Endodermal cell (in vitro differentiated cells): Measurements from ENCODE around the gene CLTB. TPM values are rescaled to one million over a fixed set of nuclear protein-coding genes. Genes with fewer than 3 reads are reported as not detected.

Experiments
- DNase-seq: peaks from one replicate; pipeline ENCODE4 v3.0.0-alpha.2; 2017
- H3K27ac ChIP-seq: 2 replicates; pipeline ENCODE4 v1.5.1; 2013; ENCODE audit warnings: mild to moderate bottlenecking, low read depth, low read length, moderate library complexity
- H3K27me3 ChIP-seq: 2 replicates; pipeline ENCODE4 v1.6.1; 2013; ENCODE audit warnings: mild to moderate bottlenecking, low read length, moderate library complexity; ENCODE audit not compliant: insufficient read depth, control insufficient read depth, poor library complexity, severe bottlenecking
- H3K36me3 ChIP-seq: 2 replicates; pipeline ENCODE4 v1.7.0; 2013; ENCODE audit warnings: mild to moderate bottlenecking, low read length, moderate library complexity; ENCODE audit not compliant: control insufficient read depth, insufficient read depth
- H3K4me1 ChIP-seq: one replicate; pipeline ENCODE4 v1.7.0; 2013; ENCODE audit warnings: low read length; ENCODE audit not compliant: control insufficient read depth, insufficient read depth
- H3K4me3 ChIP-seq: 2 replicates; pipeline ENCODE4 v1.5.1; 2013; ENCODE audit warnings: mild to moderate bottlenecking, low read length, moderate library complexity
- H3K9ac ChIP-seq: 2 replicates; pipeline ENCODE4 v1.6.1; 2013; ENCODE audit warnings: mild to moderate bottlenecking, low read length, moderate library complexity; ENCODE audit not compliant: poor library complexity, severe bottlenecking; ENCODE audit errors: extremely low read depth
- H3K9me3 ChIP-seq: 2 replicates; pipeline ENCODE4 v1.6.1; 2013; ENCODE audit warnings: mild to moderate bottlenecking, low read length, moderate library complexity; ENCODE audit not compliant: control insufficient read depth
- H3K27ac Mint-ChIP-seq: 2 replicates; pipeline ENCODE4 v1.8.0; 2020; ENCODE audit warnings: mixed read lengths
- H3K27me3 Mint-ChIP-seq: 2 replicates; pipeline ENCODE4 v1.8.0; 2021; ENCODE audit warnings: mild to moderate bottlenecking, mixed read lengths; ENCODE audit not compliant: insufficient read depth
- H3K36me3 Mint-ChIP-seq: 2 replicates; pipeline ENCODE4 v1.8.0; 2020; ENCODE audit warnings: low read depth, mixed read lengths
- H3K4me1 Mint-ChIP-seq: 2 replicates; pipeline ENCODE4 v1.8.0; 2020; ENCODE audit warnings: mixed read lengths
- H3K4me3 Mint-ChIP-seq: 2 replicates; pipeline ENCODE4 v1.8.0; 2020; ENCODE audit warnings: mild to moderate bottlenecking, moderate library complexity, mixed read lengths
- H3K9me3 Mint-ChIP-seq: 2 replicates; pipeline ENCODE4 v1.8.0; 2020; ENCODE audit warnings: mild to moderate bottlenecking, mixed read lengths
- WGBS, 2 experiments: methylation state at CpG; one replicate each; pipeline versions ENCODE4 v1.1.5 to v1.1.7; 2013; ENCODE audit warnings: missing lambda C conversion rate in 2 of 2, mixed read lengths in 1 of 2; ENCODE audit not compliant: insufficient coverage in 1 of 2, insufficient read length in 1 of 2; 5-methylcytosine and 5-hydroxymethylcytosine counted together
- total RNA-seq, 2 donors: library from RNA; stranded (reverse); fragmentation: NEBNext Ultra II Directional in 1 of 2; extraction: Animal tissue kit (Norgen Biotek cat#: 25700) in 1 of 2; gene quantifications; 2 replicates in 1 of 2; 3 replicates in 1 of 2; pipeline ENCODE4 v1.2.1, GENCODE V29; 2021
- TF ChIP-seq, protein P1 (sequence below): fragments of 200-600 bp; sonication (generic); conservative IDR thresholded peaks from 2 replicates; pipeline ENCODE4 v1.5.0; 2021; ENCODE audit warnings: antibody characterized with exemption, mild to moderate bottlenecking

The CLTB gene
- total RNA-seq, 2 donors from 2014 or later: 40.9 to 49.7 TPM

DNA sequence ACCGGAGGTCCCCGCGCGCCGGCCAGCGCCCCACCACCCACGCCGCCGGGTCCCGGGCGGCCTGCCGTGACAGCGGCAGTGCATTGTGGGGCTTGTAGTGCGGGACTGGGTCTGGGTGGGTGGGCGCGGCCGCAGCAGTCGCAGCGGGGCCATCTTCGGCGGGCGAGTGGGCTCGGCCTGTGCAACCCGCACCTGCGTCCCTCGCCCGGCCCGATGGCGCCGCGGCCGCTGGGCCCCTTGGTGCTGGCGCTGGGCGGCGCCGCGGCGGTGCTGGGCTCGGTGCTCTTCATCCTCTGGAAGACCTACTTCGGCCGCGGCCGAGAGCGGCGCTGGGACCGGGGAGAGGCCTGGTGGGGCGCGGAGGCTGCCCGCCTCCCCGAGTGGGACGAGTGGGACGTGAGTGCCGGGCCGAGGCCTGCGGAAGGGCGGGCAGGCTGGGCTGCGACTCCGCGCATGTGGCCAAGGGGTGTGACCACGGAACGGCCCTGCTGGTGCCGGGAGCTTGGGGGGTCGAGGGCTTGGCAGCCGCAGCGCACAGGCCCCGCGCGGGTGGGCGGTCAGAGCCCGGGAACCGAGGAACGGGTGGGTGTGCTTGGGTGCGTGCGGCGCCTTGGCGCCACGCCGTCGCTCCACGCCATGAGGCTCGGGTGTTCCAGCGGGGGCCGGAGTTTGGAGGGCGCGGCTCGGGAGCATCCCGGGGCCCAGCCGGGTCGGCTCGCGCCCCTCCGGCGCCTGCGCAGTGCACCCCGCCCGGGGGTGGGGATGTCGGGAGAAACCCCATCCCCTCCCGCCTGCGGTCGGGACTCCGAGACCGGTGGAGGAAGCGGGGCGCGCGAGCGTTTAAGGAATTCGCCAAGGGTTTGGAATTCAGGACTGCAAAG is 50.7 kb downstream of the CLTB start, which contains the start of gene ARL10:
ARL10 (plus strand) TSS at position 137 of the 881 bp plus-strand sequence; CDS start at position 214, 77 bp downstream.
- Histone ChIP-seq H3K27me3 (peaks cover 43% of the 10 kb centered on the region), H3K9ac (peak within 1 kb of the TSS; percentile 8)

DNA sequence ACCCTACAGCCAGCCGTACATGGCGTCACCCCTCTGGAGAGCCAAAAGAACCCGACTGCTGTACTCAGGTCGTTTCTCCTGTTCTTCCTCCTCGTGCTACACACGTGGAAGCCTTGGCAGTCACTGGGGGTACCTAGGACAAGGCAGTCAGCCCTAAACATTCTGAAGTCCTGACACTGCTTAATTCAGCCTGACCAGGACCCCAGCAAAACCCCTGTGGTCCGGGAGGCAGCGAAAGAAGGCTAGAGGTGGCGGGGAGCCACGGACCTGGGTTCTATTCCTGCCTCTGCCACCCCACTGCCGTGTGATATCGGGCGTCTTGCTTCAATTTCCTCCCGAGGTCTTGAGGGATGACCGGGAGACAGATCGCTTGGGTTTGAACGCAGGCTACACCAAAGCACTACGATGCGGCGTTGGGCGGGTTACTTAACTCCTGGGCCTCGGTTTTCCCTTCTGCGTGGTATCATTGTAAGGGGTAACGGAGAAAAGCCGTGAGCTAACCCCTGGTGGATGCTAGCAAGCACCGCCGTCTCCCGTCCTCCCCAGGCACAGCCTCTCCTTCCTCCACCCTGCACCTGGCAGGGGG is 51.5 kb downstream of the CLTB start:
- Histone ChIP-seq H3K4me1 (peaks cover 2% of the 10 kb centered on the region), H3K36me3 (peaks cover 1% of the 10 kb centered on the region), H3K9ac (no peak overlapping the region), H3K4me3 (peak overlapping the region; percentile 83), H3K27ac (no peak overlapping the region), H3K27me3 (peaks cover 43% of the 10 kb centered on the region), H3K9me3 (no peaks in the 10 kb centered on the region)
- Mint-ChIP-seq H3K27me3 (peaks cover 57% of the 10 kb centered on the region), H3K36me3 (peaks cover 13% of the 10 kb centered on the region), H3K27ac (no peak overlapping the region), H3K4me1 (peaks cover 4% of the 10 kb centered on the region), H3K9me3 (no peaks in the 10 kb centered on the region), H3K4me3 (peak overlapping the region; percentile 53)
- 48 to 70% methylated on average over 14 to 27 of the region's 28 CpGs for WGBS, 2 experiments
- no peak for DNase-seq
- TF ChIP-seq, protein P1, sequence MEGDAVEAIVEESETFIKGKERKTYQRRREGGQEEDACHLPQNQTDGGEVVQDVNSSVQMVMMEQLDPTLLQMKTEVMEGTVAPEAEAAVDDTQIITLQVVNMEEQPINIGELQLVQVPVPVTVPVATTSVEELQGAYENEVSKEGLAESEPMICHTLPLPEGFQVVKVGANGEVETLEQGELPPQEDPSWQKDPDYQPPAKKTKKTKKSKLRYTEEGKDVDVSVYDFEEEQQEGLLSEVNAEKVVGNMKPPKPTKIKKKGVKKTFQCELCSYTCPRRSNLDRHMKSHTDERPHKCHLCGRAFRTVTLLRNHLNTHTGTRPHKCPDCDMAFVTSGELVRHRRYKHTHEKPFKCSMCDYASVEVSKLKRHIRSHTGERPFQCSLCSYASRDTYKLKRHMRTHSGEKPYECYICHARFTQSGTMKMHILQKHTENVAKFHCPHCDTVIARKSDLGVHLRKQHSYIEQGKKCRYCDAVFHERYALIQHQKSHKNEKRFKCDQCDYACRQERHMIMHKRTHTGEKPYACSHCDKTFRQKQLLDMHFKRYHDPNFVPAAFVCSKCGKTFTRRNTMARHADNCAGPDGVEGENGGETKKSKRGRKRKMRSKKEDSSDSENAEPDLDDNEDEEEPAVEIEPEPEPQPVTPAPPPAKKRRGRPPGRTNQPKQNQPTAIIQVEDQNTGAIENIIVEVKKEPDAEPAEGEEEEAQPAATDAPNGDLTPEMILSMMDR: peak; percentile 31

More for the DNA sequence above, 50.7 kb downstream of the CLTB start, which contains the start of gene ARL10:
- Mint-ChIP-seq H3K4me1 (peaks cover 3% of the 10 kb centered on the region), H3K27ac (no peak within 1 kb of the TSS), H3K9me3 (no peaks in the 10 kb centered on the region), H3K27me3 (peaks cover 57% of the 10 kb centered on the region), H3K4me3 (peak within 1 kb of the TSS; percentile 53), H3K36me3 (peaks cover 13% of the 10 kb centered on the region)
- Histone ChIP-seq H3K27ac (no peak within 1 kb of the TSS), H3K4me1 (peaks cover 2% of the 10 kb centered on the region), H3K36me3 (peaks cover 8% of the 10 kb centered on the region), H3K9me3 (no peaks in the 10 kb centered on the region), H3K4me3 (peak within 1 kb of the TSS; percentile 83)
- 1 to 2% methylated on average over 37 to 108 of the region's 108 CpGs for whole genome bisulfite sequencing, 2 experiments
- DNase-seq: peak; percentile 79
- TF ChIP-seq, protein P1: no peak

DNA sequence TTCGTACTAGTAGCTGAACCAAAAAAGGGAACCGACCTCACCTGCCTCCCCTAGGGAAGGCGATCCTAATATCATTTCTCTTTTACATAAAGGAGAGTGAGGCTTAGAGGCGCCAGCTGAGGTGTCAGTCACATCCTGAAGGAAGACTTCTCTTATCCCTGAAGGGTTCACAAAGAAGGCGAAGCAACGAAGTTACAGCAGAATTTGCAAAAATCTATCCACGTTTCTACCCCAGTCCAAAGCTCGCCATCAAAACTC is 54.2 kb downstream of the CLTB start:
- Histone ChIP-seq H3K36me3 (peaks cover 22% of the 10 kb centered on the region), H3K27me3 (peaks cover 43% of the 10 kb centered on the region), H3K9me3 (no peaks in the 10 kb centered on the region), H3K4me1 (peaks cover 2% of the 10 kb centered on the region), H3K4me3 (peak overlapping the region; percentile 97), H3K9ac (peak overlapping the region; percentile 93), H3K27ac (no peak overlapping the region)
- H3K27ac Mint-ChIP-seq: no peak overlapping the region
- H3K4me3 Mint-ChIP-seq: peak overlapping the region; percentile 94
- H3K4me1 Mint-ChIP-seq: peaks cover 7% of the 10 kb centered on the region
- H3K36me3 Mint-ChIP-seq: peaks cover 23% of the 10 kb centered on the region
- TF ChIP-seq, protein P1: no peak
- no peak for DNase-seq
- H3K9me3 Mint-ChIP-seq: no peaks in the 10 kb centered on the region
- peaks cover 46% of the 10 kb centered on the region for H3K27me3 Mint-ChIP-seq
- 52 to 62% methylated on average over 5 to 8 of the region's 8 CpGs for WGBS, 2 experiments
